ENCODE measurements around the gene MYO1B. TPM values are rescaled to one million over a fixed set of nuclear protein-coding genes. Genes with fewer than 3 reads are reported as not detected.

MYO1B gene
- total RNA-seq, 1 donor from 2014 or later, result 67.7 TPM

DNA sequence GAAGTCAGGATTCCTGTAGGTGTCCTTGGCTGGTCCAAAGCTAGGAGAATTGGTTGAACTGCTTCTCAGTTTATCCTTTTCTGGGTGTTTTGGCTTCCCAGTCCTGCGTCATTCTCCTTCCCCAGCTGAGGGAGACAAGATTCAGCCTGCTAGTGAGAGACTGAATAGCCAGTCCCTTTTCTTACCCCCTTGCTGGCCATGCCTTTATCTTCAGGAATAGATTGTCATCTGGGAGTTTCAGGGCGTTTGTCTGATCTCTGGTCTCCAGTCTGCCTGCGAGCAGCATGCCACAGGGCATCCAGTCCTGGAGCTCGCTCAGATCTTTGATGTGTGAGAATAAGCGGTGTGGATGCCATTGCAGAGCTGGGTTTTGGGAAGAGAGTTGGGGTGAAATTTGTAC lies 5.8 kb downstream of the MYO1B start:
- TF ChIP-seq, protein P1, sequence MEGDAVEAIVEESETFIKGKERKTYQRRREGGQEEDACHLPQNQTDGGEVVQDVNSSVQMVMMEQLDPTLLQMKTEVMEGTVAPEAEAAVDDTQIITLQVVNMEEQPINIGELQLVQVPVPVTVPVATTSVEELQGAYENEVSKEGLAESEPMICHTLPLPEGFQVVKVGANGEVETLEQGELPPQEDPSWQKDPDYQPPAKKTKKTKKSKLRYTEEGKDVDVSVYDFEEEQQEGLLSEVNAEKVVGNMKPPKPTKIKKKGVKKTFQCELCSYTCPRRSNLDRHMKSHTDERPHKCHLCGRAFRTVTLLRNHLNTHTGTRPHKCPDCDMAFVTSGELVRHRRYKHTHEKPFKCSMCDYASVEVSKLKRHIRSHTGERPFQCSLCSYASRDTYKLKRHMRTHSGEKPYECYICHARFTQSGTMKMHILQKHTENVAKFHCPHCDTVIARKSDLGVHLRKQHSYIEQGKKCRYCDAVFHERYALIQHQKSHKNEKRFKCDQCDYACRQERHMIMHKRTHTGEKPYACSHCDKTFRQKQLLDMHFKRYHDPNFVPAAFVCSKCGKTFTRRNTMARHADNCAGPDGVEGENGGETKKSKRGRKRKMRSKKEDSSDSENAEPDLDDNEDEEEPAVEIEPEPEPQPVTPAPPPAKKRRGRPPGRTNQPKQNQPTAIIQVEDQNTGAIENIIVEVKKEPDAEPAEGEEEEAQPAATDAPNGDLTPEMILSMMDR (conservative IDR thresholded peaks at IDR 0.05), result no peak
- H3K9me3 Mint-ChIP-seq, result no peaks in the 10 kb centered on the region
- DNase-seq (ENCODE audit: extremely low spot score, unreplicated experiment), result no peak
- no peak overlapping the region for H3K27ac Mint-ChIP-seq
- no peaks in the 10 kb centered on the region for H3K27me3 Mint-ChIP-seq
- H3K36me3 Mint-ChIP-seq, result peaks cover 7% of the 10 kb centered on the region
- H3K4me1 Mint-ChIP-seq (ENCODE audit: unreplicated experiment), result peaks cover 67% of the 10 kb centered on the region
- no peak overlapping the region for H3K4me3 Mint-ChIP-seq

DNA sequence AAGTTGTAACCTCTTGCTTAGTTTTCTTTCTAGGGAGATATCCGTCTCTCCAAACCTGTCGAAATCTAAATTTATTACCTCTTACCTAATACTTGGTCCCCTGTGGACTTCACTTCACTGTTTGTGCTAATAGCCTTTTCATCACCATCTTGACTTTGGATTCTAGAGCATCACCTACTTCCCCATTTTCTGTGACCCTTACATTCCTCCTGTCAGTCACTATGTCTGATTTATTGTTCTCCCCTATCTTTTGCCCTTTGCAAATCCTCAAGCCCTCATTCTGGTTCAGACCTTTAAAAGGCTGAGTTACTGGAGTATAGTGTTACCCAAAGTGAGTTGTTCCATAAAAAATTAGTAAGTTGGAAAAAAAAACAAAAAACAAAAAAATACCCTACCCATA lies 7.5 kb downstream of the MYO1B start:
- Mint-ChIP-seq H3K27me3 (no peaks in the 10 kb centered on the region), H3K36me3 (peaks cover 5% of the 10 kb centered on the region), H3K4me3 (no peak overlapping the region), H3K27ac (no peak overlapping the region), H3K4me1 (ENCODE audit: unreplicated experiment) (peaks cover 64% of the 10 kb centered on the region), H3K9me3 (no peaks in the 10 kb centered on the region)
- TF ChIP-seq, protein P1 (conservative IDR thresholded peaks at IDR 0.05), result no peak
- DNase-seq (ENCODE audit: extremely low spot score, unreplicated experiment), result no peak

DNA sequence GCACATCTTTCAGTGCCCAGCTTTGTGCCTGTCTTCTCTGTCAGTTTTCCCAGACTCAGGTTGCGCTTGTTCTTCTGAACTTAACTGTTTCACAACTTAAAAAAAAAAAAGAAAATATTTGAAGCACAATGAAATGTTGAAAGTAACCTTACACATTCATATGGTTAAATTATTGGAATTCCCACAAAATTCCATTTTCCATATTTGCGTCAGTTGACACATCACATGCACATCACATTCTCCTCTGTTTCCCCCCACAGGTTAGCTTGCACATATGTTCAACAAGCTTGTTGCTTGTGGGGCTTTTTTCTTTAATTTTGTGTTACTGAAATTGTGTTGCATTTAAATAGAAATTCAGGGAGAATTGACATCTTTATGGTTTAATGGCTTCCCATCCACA lies 8.3 kb downstream of the MYO1B start:
- no peak overlapping the region for H3K27ac Mint-ChIP-seq
- H3K27me3 Mint-ChIP-seq, result no peaks in the 10 kb centered on the region
- H3K36me3 Mint-ChIP-seq, result peaks cover 3% of the 10 kb centered on the region
- H3K9me3 Mint-ChIP-seq, result no peaks in the 10 kb centered on the region
- TF ChIP-seq, protein P1 (conservative IDR thresholded peaks at IDR 0.05), result no peak
- no peak overlapping the region for H3K4me3 Mint-ChIP-seq
- H3K4me1 Mint-ChIP-seq (ENCODE audit: unreplicated experiment), result peaks cover 61% of the 10 kb centered on the region
- no peak for DNase-seq (ENCODE audit: extremely low spot score, unreplicated experiment)

DNA sequence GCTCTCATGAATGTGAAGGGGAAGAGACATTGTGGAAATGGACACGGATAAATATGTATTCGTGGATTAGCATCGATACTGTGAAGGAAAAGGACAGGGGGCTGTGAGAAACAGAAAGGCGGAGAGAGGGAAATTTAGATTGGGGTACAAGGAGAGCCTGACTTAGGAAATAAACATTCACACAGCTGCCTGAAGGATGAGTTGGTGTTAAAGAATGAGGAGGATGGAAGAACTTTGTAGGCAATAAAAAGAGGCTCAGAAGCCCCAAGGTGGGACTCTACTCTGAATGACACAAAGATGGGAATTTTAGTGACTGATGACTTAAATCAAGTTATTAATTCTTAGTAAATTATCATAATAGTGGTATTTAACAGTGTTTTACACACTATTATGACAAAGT lies 10.1 kb downstream of the MYO1B start:
- DNase-seq (ENCODE audit: extremely low spot score, unreplicated experiment), result no peak
- Mint-ChIP-seq H3K27me3 (no peaks in the 10 kb centered on the region), H3K9me3 (no peaks in the 10 kb centered on the region), H3K4me1 (ENCODE audit: unreplicated experiment) (peaks cover 56% of the 10 kb centered on the region), H3K36me3 (peaks cover 2% of the 10 kb centered on the region), H3K27ac (no peak overlapping the region), H3K4me3 (no peak overlapping the region)
- TF ChIP-seq, protein P1 (conservative IDR thresholded peaks at IDR 0.05), result no peak

DNA sequence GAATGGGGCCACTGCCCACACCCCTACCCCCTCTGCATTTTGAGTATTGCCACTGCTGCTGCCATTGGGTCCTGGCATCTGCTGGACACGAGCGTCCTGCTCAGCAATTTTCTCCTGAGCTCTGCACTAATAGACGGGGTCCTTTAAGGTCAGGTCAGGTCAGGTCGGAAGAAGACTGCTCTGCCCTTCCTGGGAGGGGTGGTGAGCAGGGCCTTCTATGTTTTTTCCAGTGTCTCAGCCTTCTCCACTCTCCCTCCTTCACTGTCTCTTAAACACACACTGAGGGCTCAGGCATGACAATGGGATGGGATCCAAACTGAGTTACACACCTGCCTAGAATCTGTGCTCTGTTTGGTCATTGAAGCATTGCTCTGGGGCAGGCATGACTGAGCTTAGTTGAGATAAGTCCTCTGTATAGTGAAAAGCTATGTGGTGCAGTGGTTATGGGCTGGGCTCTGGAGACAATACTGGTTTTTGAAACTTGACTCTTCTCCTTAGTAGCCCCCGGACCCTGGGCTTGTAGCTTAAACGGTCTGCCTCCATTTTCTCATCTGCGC lies 10.6 kb downstream of the MYO1B start:
- H3K27me3 Mint-ChIP-seq, result no peaks in the 10 kb centered on the region
- no peak overlapping the region for H3K4me3 Mint-ChIP-seq
- DNase-seq (ENCODE audit: extremely low spot score, unreplicated experiment), result no peak
- H3K36me3 Mint-ChIP-seq, result no peaks in the 10 kb centered on the region
- H3K4me1 Mint-ChIP-seq (ENCODE audit: unreplicated experiment), result peaks cover 53% of the 10 kb centered on the region
- TF ChIP-seq, protein P1 (conservative IDR thresholded peaks at IDR 0.05), result no peak
- no peaks in the 10 kb centered on the region for H3K9me3 Mint-ChIP-seq
- no peak overlapping the region for H3K27ac Mint-ChIP-seq

DNA sequence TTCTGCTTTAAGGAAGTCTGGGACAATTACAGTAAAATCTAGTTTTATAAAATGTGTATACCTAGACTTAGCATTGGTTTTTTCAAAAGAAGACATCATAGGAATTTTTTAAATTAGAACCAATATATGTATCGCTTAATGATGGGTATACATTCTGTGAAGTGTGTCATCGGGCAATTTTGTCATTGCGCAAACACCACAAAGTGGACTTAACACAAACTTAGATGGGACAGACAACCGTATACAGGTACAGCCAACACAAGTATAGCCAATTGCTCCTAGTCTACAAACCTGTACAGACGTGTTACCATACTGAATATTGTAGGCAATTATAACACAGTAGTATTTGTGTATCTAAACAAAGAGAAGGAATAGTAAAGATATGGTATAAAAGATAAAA lies 12.7 kb downstream of the MYO1B start:
- peaks cover 45% of the 10 kb centered on the region for H3K4me1 Mint-ChIP-seq (ENCODE audit: unreplicated experiment)
- no peak overlapping the region for H3K4me3 Mint-ChIP-seq
- no peak overlapping the region for H3K27ac Mint-ChIP-seq
- H3K27me3 Mint-ChIP-seq, result no peaks in the 10 kb centered on the region
- H3K36me3 Mint-ChIP-seq, result peaks cover 5% of the 10 kb centered on the region
- no peak for DNase-seq (ENCODE audit: extremely low spot score, unreplicated experiment)
- no peaks in the 10 kb centered on the region for H3K9me3 Mint-ChIP-seq
- TF ChIP-seq, protein P1 (conservative IDR thresholded peaks at IDR 0.05), result no peak
